NT2/D1 (cell line): Measurements from ENCODE around the gene DHCR24.

Experiments used
- SUZ12 ChIP-seq: IDR thresholded peaks from 2 replicates; pipeline ENCODE4 v1.6.1; 2011; ENCODE audit not compliant: insufficient read length, insufficient read depth; ENCODE audit errors: extremely low read depth
- YY1 ChIP-seq: IDR thresholded peaks from 2 replicates; pipeline ENCODE4 v1.6.1; 2011; ENCODE audit not compliant: insufficient read length, insufficient read depth
- ZNF274 ChIP-seq: IDR thresholded peaks from 2 replicates; pipeline ENCODE4 v1.6.1; 2011; ENCODE audit warnings: mild to moderate bottlenecking, low read depth, low read length

GRCh38 chr1:54926970-54927369, 40.0 kb upstream of the DHCR24 start:
- TF ChIP-seq YY1 (no peak), SUZ12 (no peak), ZNF274 (no peak)
